NCI-H460 (cell line): ENCODE data around the gene UPK1B. TPM values are rescaled to one million over a fixed set of nuclear protein-coding genes. Genes with fewer than 3 reads are reported as not detected.
"Not testable (repeated sequence)": the region's sequence is repeated elsewhere in the genome, so short reads cannot be mapped to it uniquely, and the experiment has no call there.

ENCODE experiments used
- DNase-seq: peaks from one replicate; pipeline ENCODE4 v3.0.0-alpha.2; 2016; ENCODE audit warnings: low read depth; ENCODE audit errors: extremely low read depth
- total RNA-seq: library from RNA; depleted of rRNA; stranded (reverse); fragments of >200 nt; shearing (Covaris generic); gene quantifications from 2 replicates; pipeline ENCODE4 v1.2.3, GENCODE V29; 2014; rRNA removed

Gene UPK1B
- total RNA-seq, 1 experiment from 2014 or later, result not detected

DNA sequence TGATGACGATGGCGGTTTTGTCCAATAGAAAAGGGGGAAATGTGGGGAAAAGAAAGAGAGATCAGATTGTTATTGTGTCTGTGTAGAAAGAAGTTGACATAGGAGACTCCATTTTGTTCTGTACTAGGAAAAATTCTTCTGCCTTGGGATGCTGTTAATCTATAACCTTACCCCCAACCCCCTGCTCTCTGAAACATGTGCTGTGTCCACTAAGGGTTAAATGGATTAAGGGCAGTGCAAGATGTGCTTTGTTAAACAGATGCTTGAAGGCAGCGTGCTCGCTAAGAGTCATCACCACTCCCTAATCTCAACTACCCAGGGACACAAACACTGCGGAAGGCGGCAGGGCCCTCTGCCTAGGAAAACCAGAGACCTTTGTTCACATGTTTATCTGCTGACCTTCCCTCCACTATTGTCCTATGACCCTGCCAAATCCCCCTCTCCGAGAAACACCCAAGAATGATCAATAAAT lies 69.7 kb downstream of the UPK1B start:
- DNase-seq, result not testable (repeated sequence)

DNA sequence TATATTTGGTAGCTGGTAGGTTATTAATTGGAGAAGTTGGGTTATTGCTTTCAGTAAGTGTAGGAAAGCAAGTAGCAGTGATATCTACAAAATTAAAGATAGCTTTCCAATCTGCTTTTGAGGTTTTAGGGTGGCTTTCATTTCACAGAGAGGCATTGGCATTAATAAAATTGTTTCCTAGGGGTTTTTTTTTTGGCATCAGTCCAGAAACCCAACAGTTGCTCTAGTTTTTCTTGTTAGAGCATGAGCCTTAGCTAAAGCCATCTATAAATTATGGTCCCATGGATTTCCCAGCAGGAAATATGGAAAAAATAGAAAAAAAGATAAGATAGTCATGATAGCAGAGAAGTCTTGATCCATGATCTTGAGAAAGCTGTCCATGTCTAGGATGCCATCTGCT lies 70.3 kb downstream of the UPK1B start:
- no peak for DNase-seq

DNA sequence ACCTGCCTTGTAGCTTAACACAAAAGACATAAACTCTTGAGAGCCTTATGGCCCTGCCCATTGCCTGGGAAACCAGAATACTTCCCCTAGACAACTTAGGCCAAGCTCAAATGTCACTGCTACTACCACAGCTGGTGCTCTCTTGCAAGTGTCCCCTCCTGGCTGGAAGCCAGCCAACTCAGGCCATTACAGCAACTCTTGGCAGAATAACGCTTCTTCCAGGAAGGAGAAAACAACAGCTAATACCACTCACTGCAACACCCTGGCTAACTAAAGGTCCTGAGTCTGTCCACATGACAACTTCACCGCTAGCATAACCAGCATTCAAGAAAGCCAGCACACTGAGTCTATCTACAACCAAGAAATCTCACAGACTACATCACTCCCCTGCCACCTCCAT lies 72.4 kb downstream of the UPK1B start:
- DNase-seq, result no peak

Other genes starting within 250 kb of the UPK1B start
- gene IGSF11, start 138.8 kb upstream of the UPK1B start, total RNA-seq, result not detected in 2 replicates
- gene TEX55, start 27.4 kb upstream of the UPK1B start, total RNA-seq, result not detected in 2 replicates
- gene B4GALT4, start 67.3 kb downstream of the UPK1B start, total RNA-seq, result 9.9 and 10.3 TPM in 2 replicates
- gene ARHGAP31, start 120.8 kb downstream of the UPK1B start, total RNA-seq, result 1.2 and 1.4 TPM in 2 replicates